PC-3 (cell line): ENCODE data around the gene CD8A. TPM values are rescaled to one million over a fixed set of nuclear protein-coding genes. Genes with fewer than 3 reads are reported as not detected.

Experiments
- ATAC-seq: fragments of 200-7000 bp; cut with Tn5 transposase; 2 replicates; pipeline ENCODE4 v1.9.1; 2020; ENCODE audit warnings: mild to moderate bottlenecking, moderate library complexity
- BruUV-seq: library from RNA; stranded (reverse); fragments of 400-500 nt; replicated peaks from 2 replicates; lab custom pipeline; 2021; lab: Mats Ljungman, UMichigan
- CTCF ChIA-PET: fragments of 300-600 bp; sonication (Branson Sonifier 250); formaldehyde crosslinking; loops from one replicate; lab custom pipeline; 2022; ENCODE audit warnings: antibody characterized with exemption; lab: Charles Lee
- POLR2A ChIA-PET: fragments of 300-600 bp; sonication (Branson Sonifier 250); formaldehyde crosslinking; loops from one replicate; lab custom pipeline; 2022; ENCODE audit warnings: antibody characterized with exemption; ENCODE audit not compliant: unreplicated experiment; lab: Charles Lee
- DNase-seq: peaks from one replicate; pipeline ENCODE4 v3.0.0-alpha.2; 2015
- H2AFZ ChIP-seq: fragments of 300-600 bp; sonication (generic); 2 replicates; pipeline ENCODE4 v1.6.0; 2016; ENCODE audit warnings: antibody characterized with exemption, low read length
- H3F3A ChIP-seq: fragments of 300-600 bp; sonication (generic); one replicate; pipeline ENCODE4 v1.6.0; 2017; ENCODE audit warnings: antibody characterized with exemption, low read length, control low read depth, mild to moderate bottlenecking; ENCODE audit not compliant: unreplicated experiment
- H3K27ac ChIP-seq: fragments of 300-600 bp; sonication (generic); 2 replicates; pipeline ENCODE4 v1.5.1; 2016; ENCODE audit warnings: mild to moderate bottlenecking, low read length
- H3K27me3 ChIP-seq: fragments of 300-600 bp; sonication (generic); 2 replicates; pipeline ENCODE4 v1.6.1; 2016; ENCODE audit warnings: low read length, mixed read lengths
- H3K36me3 ChIP-seq: fragments of 300-600 bp; sonication (generic); 2 replicates; pipeline ENCODE4 v1.6.1; 2016; ENCODE audit warnings: low read depth, mixed run types, low read length, mixed read lengths
- H3K4me1 ChIP-seq: fragments of 300-600 bp; sonication (generic); 2 replicates; pipeline ENCODE4 v1.5.1; 2016; ENCODE audit warnings: low read length; ENCODE audit not compliant: insufficient read depth
- H3K4me2 ChIP-seq: fragments of 300-600 bp; sonication (generic); 2 replicates; pipeline ENCODE4 v1.6.0; 2016; ENCODE audit warnings: low read length
- H3K4me3 ChIP-seq: fragments of 300-600 bp; sonication (generic); 2 replicates; pipeline ENCODE4 v1.5.1; 2016; ENCODE audit warnings: mild to moderate bottlenecking, low read length, mixed read lengths
- H3K79me2 ChIP-seq: fragments of 300-600 bp; sonication (generic); 2 replicates; pipeline ENCODE4 v1.6.1; 2017; ENCODE audit warnings: low read length, mixed read lengths
- H3K9ac ChIP-seq: fragments of 300-600 bp; sonication (generic); 2 replicates; pipeline ENCODE4 v1.6.0; 2016; ENCODE audit warnings: mild to moderate bottlenecking, low read length
- H3K9me2 ChIP-seq: fragments of 300-600 bp; sonication (generic); replicated peaks from 2 replicates; pipeline ENCODE4 v1.6.1; 2016; ENCODE audit warnings: mixed run types, low read length, mixed read lengths
- H3K9me3 ChIP-seq: fragments of 300-600 bp; sonication (generic); 2 replicates; pipeline ENCODE4 v1.6.1; 2016; ENCODE audit warnings: low read length, mixed read lengths
- H4K20me1 ChIP-seq: fragments of 300-600 bp; sonication (generic); 2 replicates; pipeline ENCODE4 v1.6.1; 2016; ENCODE audit warnings: low read length, mixed read lengths
- EZH2 ChIP-seq: fragments of 300-600 bp; sonication (generic); IDR thresholded peaks from one replicate; pipeline ENCODE4 v1.6.1; 2017; ENCODE audit warnings: antibody characterized with exemption, mild to moderate bottlenecking, low read length; ENCODE audit not compliant: unreplicated experiment
- EZH2phosphoT487 ChIP-seq: fragments of 300-600 bp; sonication (generic); IDR thresholded peaks from 2 replicates; pipeline ENCODE4 v1.6.1; 2018; ENCODE audit warnings: mild to moderate bottlenecking, antibody characterized with exemption, low read length, borderline replicate concordance
- intact Hi-C: fragments of 100-400 bp; cut with micrococcal nuclease; formaldehyde crosslinking; loops from 2 replicates; pipeline ENCODE4 v1.9.0; 2023
- total RNA-seq: library from RNA; depleted of rRNA; stranded (reverse); fragments of >200 nt; gene quantifications from 2 replicates; pipeline ENCODE4 v1.2.3, GENCODE V29; 2014
- TF ChIP-seq, protein P1 (sequence below): fragments of 300-600 bp; sonication (generic); conservative IDR thresholded peaks from 2 replicates; pipeline ENCODE4 v1.5.1; 2017; ENCODE audit warnings: antibody characterized with exemption, low read depth, mild to moderate bottlenecking, low read length

The CD8A gene
- total RNA-seq, 1 experiment from 2014 or later = 0.18 TPM

DNA sequence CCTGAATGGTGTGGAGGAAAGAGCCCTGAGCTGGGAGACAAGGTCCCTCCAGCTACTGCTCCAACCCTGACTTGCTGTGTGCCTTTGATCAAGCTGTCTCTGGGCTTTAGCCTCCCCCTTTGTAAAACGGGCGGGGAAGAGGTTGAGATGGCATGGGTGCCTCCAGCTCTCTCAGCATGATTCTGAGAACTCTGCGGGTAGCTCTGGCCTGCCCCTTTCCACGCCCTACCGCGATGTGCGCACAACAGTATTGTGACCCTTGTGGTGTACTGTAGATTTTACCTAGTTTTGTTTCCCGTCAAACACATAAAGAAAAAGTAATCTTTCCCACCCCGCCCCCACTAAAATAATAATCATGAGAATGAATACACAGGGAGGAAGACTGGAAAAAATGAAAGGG is 5.3 kb downstream of the CD8A start:
- ChIA-PET CTCF (no interaction called here), POLR2A (no interaction called here)
- Histone ChIP-seq H3K9me3 (no peaks in the 10 kb centered on the region), H3K27me3 (peaks cover 8% of the 10 kb centered on the region), H3K9ac (no peak overlapping the region), H2AFZ (no peak overlapping the region), H3K79me2 (no peaks in the 10 kb centered on the region), H3K36me3 (no peaks in the 10 kb centered on the region), H3K4me1 (no peaks in the 10 kb centered on the region), H3K27ac (no peak overlapping the region), H3K4me2 (no peak overlapping the region), H3F3A (no peaks in the 10 kb centered on the region), H3K4me3 (no peak overlapping the region), H3K9me2 (no peaks in the 10 kb centered on the region), H4K20me1 (no peaks in the 10 kb centered on the region)
- DNase-seq = no peak
- no peak for TF ChIP-seq EZH2
- TF ChIP-seq EZH2phosphoT487 = no peak
- TF ChIP-seq, protein P1, sequence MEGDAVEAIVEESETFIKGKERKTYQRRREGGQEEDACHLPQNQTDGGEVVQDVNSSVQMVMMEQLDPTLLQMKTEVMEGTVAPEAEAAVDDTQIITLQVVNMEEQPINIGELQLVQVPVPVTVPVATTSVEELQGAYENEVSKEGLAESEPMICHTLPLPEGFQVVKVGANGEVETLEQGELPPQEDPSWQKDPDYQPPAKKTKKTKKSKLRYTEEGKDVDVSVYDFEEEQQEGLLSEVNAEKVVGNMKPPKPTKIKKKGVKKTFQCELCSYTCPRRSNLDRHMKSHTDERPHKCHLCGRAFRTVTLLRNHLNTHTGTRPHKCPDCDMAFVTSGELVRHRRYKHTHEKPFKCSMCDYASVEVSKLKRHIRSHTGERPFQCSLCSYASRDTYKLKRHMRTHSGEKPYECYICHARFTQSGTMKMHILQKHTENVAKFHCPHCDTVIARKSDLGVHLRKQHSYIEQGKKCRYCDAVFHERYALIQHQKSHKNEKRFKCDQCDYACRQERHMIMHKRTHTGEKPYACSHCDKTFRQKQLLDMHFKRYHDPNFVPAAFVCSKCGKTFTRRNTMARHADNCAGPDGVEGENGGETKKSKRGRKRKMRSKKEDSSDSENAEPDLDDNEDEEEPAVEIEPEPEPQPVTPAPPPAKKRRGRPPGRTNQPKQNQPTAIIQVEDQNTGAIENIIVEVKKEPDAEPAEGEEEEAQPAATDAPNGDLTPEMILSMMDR = no peak
- no peak for ATAC-seq
- no TSS peak for BruUV-seq
- intact Hi-C loops = no loop called here

DNA sequence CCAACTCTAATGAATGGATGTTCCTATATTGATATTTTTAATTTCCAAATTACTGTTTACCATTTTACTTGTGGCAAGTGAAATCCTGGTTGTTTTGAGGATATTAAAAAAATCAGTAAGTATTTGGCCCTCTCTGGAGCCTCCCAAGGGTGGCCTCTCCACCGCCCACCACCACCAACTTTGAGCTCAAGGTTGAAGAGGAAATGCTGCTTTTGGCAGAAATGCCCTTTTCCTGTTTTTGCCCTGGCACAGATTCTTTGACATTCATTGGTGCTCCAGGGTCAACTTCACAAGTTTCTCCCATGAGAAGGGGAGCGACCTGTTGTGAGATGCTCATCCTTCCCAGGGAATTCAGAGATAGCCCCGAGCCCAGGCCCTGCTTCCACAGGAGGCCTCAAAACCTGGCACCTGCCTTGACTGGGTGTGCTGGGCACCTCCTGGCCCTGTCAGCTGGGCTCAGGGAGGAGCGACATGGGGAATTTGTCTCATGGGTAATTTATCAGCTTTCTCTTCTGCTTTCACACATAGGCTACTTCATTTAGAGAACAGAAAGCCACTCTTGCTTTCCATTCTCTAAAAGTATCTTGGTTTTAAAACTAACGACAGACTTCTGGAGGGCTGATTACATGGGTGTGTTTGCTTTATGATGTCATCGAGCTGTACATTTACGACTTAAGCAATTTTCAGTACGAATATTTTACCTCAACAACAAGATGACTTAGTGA is 6.9 kb downstream of the CD8A start:
- Histone ChIP-seq H3K4me3 (no peak overlapping the region), H3K9me3 (no peaks in the 10 kb centered on the region), H3K4me1 (no peaks in the 10 kb centered on the region), H4K20me1 (no peaks in the 10 kb centered on the region), H3K36me3 (no peaks in the 10 kb centered on the region), H3K9me2 (no peaks in the 10 kb centered on the region), H3K9ac (no peak overlapping the region), H3K27ac (no peak overlapping the region), H3K79me2 (no peaks in the 10 kb centered on the region), H3K4me2 (no peak overlapping the region), H3K27me3 (no peaks in the 10 kb centered on the region), H2AFZ (no peak overlapping the region), H3F3A (no peaks in the 10 kb centered on the region)
- POLR2A ChIA-PET = no interaction called here
- no TSS peak for BruUV-seq
- no peak for ATAC-seq
- CTCF ChIA-PET = no interaction called here
- intact Hi-C loops = no loop called here
- no peak for DNase-seq
- TF ChIP-seq, protein P1 = no peak
- no peak for TF ChIP-seq EZH2

DNA sequence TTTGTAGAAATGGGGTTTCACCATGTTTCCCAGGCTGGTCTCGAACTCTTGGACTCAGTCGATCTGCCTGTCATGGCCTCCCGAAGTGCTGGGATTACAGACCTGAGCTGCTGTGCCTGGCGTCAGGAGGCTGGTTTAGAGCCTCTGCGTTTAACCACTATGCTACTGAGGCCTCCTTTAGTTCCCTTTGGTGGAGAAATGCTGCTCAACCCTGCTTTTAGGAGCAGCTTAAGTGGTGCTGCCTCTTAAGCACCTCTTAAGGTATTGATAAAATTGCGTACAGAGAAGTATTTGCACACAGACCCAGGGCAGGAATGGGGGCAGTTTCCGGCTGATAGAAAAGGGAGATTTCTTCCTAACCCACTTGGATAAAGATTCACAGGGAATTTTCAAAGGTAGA is 8.0 kb downstream of the CD8A start:
- ATAC-seq (no peak), DNase-seq (no peak)
- H3K79me2 ChIP-seq = no peaks in the 10 kb centered on the region
- no peaks in the 10 kb centered on the region for H3K36me3 ChIP-seq
- no peaks in the 10 kb centered on the region for H3K4me1 ChIP-seq
- H3K4me2 ChIP-seq = no peak overlapping the region
- intact Hi-C loops = no loop called here
- no peaks in the 10 kb centered on the region for H3K9me2 ChIP-seq
- no peak overlapping the region for H3K4me3 ChIP-seq
- no peaks in the 10 kb centered on the region for H4K20me1 ChIP-seq
- no peak overlapping the region for H2AFZ ChIP-seq
- no peaks in the 10 kb centered on the region for H3F3A ChIP-seq
- no peaks in the 10 kb centered on the region for H3K9me3 ChIP-seq
- no peaks in the 10 kb centered on the region for H3K27me3 ChIP-seq
- ChIA-PET POLR2A (no interaction called here), CTCF (no interaction called here)
- BruUV-seq = no TSS peak
- H3K9ac ChIP-seq = no peak overlapping the region
- TF ChIP-seq EZH2 (no peak), EZH2phosphoT487 (no peak)
- TF ChIP-seq, protein P1 = no peak
- H3K27ac ChIP-seq = no peak overlapping the region
